Activated B cell treated with CpG ODN at 0.5 μM for 24 hours (primary cell): Measurements from ENCODE around the gene DLX1. TPM values are rescaled to one million over a fixed set of nuclear protein-coding genes. Genes with fewer than 3 reads are reported as not detected.

Experiments
- ATAC-seq: fragments of 200-7000 bp; cut with Tn5 transposase; one replicate; pipeline ENCODE4 v1.10.0; 2021; ENCODE audit warnings: low read depth, mild to moderate bottlenecking, moderate library complexity
- CTCF ChIA-PET: fragments of 350-600 bp; sonication (Branson Sonifier 250); formaldehyde crosslinking; loops from one replicate; lab custom pipeline; 2021; ENCODE audit warnings: antibody characterized with exemption; lab: Charles Lee
- POLR2A ChIA-PET: fragments of 350-600 bp; sonication (Branson Sonifier 250); formaldehyde crosslinking; loops from one replicate; lab custom pipeline; 2021; ENCODE audit warnings: antibody characterized with exemption; lab: Charles Lee
- DNase-seq: peaks from one replicate; pipeline ENCODE4 v3.0.0; 2022
- H3K27ac Mint-ChIP-seq: one replicate; pipeline ENCODE4 v1.8.0; 2020; ENCODE audit warnings: mixed read lengths
- H3K27me3 Mint-ChIP-seq: one replicate; pipeline ENCODE4 v1.8.0; 2021; ENCODE audit warnings: mixed read lengths
- H3K36me3 Mint-ChIP-seq: one replicate; pipeline ENCODE4 v1.8.0; 2021; ENCODE audit warnings: low read depth, mixed read lengths
- H3K4me1 Mint-ChIP-seq: one replicate; pipeline ENCODE4 v1.8.0; 2021; ENCODE audit warnings: mixed read lengths
- H3K4me3 Mint-ChIP-seq: one replicate; pipeline ENCODE4 v1.8.0; 2020; ENCODE audit warnings: mild to moderate bottlenecking, mixed read lengths
- H3K9me3 Mint-ChIP-seq: one replicate; pipeline ENCODE4 v1.8.0; 2020; ENCODE audit warnings: mixed read lengths
- CTCF ChIP-seq: fragments of 200-600 bp; IDR thresholded peaks from one replicate; pipeline ENCODE4 v1.8.0; 2022; ENCODE audit warnings: antibody characterized with exemption, mild to moderate bottlenecking
- intact Hi-C: fragments of 100-400 bp; cut with micrococcal nuclease; formaldehyde crosslinking; loops from one replicate; pipeline ENCODE4 v1.15.1; 2024
- total RNA-seq: library from RNA; stranded (reverse); gene quantifications from 2 replicates; pipeline ENCODE4 v1.2.3, GENCODE V29; 2022

Gene DLX1
- total RNA-seq, 1 donor from 2014 or later: not detected

GRCh38 chr2:172096626-172097547 is 11.6 kb downstream of the DLX1 start:
- no peak overlapping the region for H3K27ac Mint-ChIP-seq
- no peak for ATAC-seq
- no peak for DNase-seq
- H3K4me1 Mint-ChIP-seq: peaks cover 47% of the 10 kb centered on the region
- intact Hi-C loops: loop anchor here (5.0 kb wide), 1 partner anchor 330 kb away; the partner anchor contains the start of gene ITGA6
- TF ChIP-seq CTCF: no peak
- H3K36me3 Mint-ChIP-seq: no peaks in the 10 kb centered on the region
- peak overlapping the region; percentile 35 for H3K4me3 Mint-ChIP-seq
- CTCF ChIA-PET: no interaction called here
- H3K9me3 Mint-ChIP-seq: peaks cover 2% of the 10 kb centered on the region
- POLR2A ChIA-PET: interaction anchor here (0.6 to 1.0 kb wide), 2 partner anchors 12 to 52 kb away, joined by 3 to 11 read pairs; no protein-coding TSS in a partner anchor
- peaks cover 60% of the 10 kb centered on the region for H3K27me3 Mint-ChIP-seq

- POLR2A ChIA-PET: interaction anchor here (0.6 to 1.0 kb wide), 2 partner anchors 11 to 52 kb away, joined by 3 to 11 read pairs; no protein-coding TSS in a partner anchor
- no peaks in the 10 kb centered on the region for H3K36me3 Mint-ChIP-seq
- TF ChIP-seq CTCF: no peak
- peaks cover 2% of the 10 kb centered on the region for H3K9me3 Mint-ChIP-seq
- ATAC-seq (no peak), DNase-seq (no peak)
- H3K27me3 Mint-ChIP-seq: peaks cover 54% of the 10 kb centered on the region
- CTCF ChIA-PET: no interaction called here
- H3K4me3 Mint-ChIP-seq: no peak overlapping the region
- intact Hi-C loops: loop anchor here (5.0 kb wide), 1 partner anchor 330 kb away; the partner anchor contains the start of gene ITGA6
- H3K4me1 Mint-ChIP-seq: peaks cover 52% of the 10 kb centered on the region
- no peak overlapping the region for H3K27ac Mint-ChIP-seq
Measured at GRCh38 chr2:172097557-172098131, 12.3 kb downstream of the DLX1 start.

- Mint-ChIP-seq H3K4me3 (peak overlapping the region; percentile 19), H3K36me3 (no peaks in the 10 kb centered on the region), H3K27me3 (peaks cover 52% of the 10 kb centered on the region), H3K4me1 (peaks cover 56% of the 10 kb centered on the region), H3K9me3 (peaks cover under 1% of the 10 kb centered on the region), H3K27ac (no peak overlapping the region)
- TF ChIP-seq CTCF: no peak
- ChIA-PET POLR2A (interaction anchor here (1.0 to 1.2 kb wide), 2 partner anchors 11 to 14 kb away, joined by 3 to 4 read pairs; no protein-coding TSS in a partner anchor), CTCF (no interaction called here)
- DNase-seq (no peak), ATAC-seq (no peak)
- intact Hi-C loops: loop anchor here (5.0 kb wide), 1 partner anchor 329 kb away; the partner anchor contains the start of gene ITGA6
Measured at GRCh38 chr2:172098287-172098649, 13.0 kb downstream of the DLX1 start.

- ATAC-seq: peak; percentile 14
- Mint-ChIP-seq H3K27me3 (peaks cover 53% of the 10 kb centered on the region), H3K36me3 (peaks cover 2% of the 10 kb centered on the region), H3K27ac (no peak overlapping the region), H3K4me1 (peaks cover 60% of the 10 kb centered on the region), H3K4me3 (peak overlapping the region; percentile 19), H3K9me3 (no peaks in the 10 kb centered on the region)
- no peak for DNase-seq
- intact Hi-C loops: loop anchor here (5.0 kb wide), 1 partner anchor 328 kb away; the partner anchor contains the start of gene ITGA6
- TF ChIP-seq CTCF: no peak
- POLR2A ChIA-PET: interaction anchor here (1.2 kb wide), 1 partner anchor 15 kb away, joined by 4 read pairs; no protein-coding TSS in a partner anchor
- CTCF ChIA-PET: no interaction called here
Measured at GRCh38 chr2:172098650-172099471, 13.6 kb downstream of the DLX1 start.
